NCI-H187 treated with DMSO at 0.1 percent for 48 hours (cell line): Measurements from ENCODE around the gene TRIM50.
"Not testable (repeated sequence)": the region's sequence is repeated elsewhere in the genome, so short reads cannot be mapped to it uniquely, and the experiment has no call there.

Experiments used
- DNase-seq: peaks from one replicate; lab custom pipeline; 2025; lab: John Stamatoyannopoulos, UW

Gene TRIM50

GRCh38 chr7:73327922-73328321, at the start of gene TRIM50, which contains the start of gene FKBP6:
TRIM50 (minus strand) TSS chr7:73328082; CDS start chr7:73324787, 3,295 bp downstream.
FKBP6 (plus strand) TSS chr7:73328161; CDS start chr7:73328429, 268 bp downstream.
- not testable (repeated sequence) for DNase-seq

- DNase-seq = no peak
Observed at GRCh38 chr7:73376671-73377412, 49.0 kb upstream of the TRIM50 start.

- DNase-seq = not testable (repeated sequence)
Observed at GRCh38 chr7:73376262-73376661, 48.4 kb upstream of the TRIM50 start.

- DNase-seq = no peak
Observed at GRCh38 chr7:73373741-73374140, 45.9 kb upstream of the TRIM50 start.

- no peak for DNase-seq
Observed at GRCh38 chr7:73369622-73370021, 41.7 kb upstream of the TRIM50 start.

GRCh38 chr7:73369009-73369408, 41.1 kb upstream of the TRIM50 start:
- DNase-seq = no peak

- DNase-seq = no peak
Observed at GRCh38 chr7:73366990-73367389, 39.1 kb upstream of the TRIM50 start.

GRCh38 chr7:73366127-73366526, 38.2 kb upstream of the TRIM50 start:
- no peak for DNase-seq

- no peak for DNase-seq
Observed at GRCh38 chr7:73364006-73364728, 36.3 kb upstream of the TRIM50 start.

GRCh38 chr7:73363225-73364005, 35.5 kb upstream of the TRIM50 start:
- no peak for DNase-seq

- DNase-seq = not testable (repeated sequence)
Observed at GRCh38 chr7:73360590-73360989, 32.7 kb upstream of the TRIM50 start.

- no peak for DNase-seq
Observed at GRCh38 chr7:73359746-73360375, 32.0 kb upstream of the TRIM50 start.

- DNase-seq = no peak
Observed at GRCh38 chr7:73359306-73359705, 31.4 kb upstream of the TRIM50 start.

- no peak for DNase-seq
Observed at GRCh38 chr7:73358590-73359275, 30.9 kb upstream of the TRIM50 start.

GRCh38 chr7:73356159-73356558, 28.3 kb upstream of the TRIM50 start:
- no peak for DNase-seq

- DNase-seq = no peak
Observed at GRCh38 chr7:73354821-73355220, 26.9 kb upstream of the TRIM50 start.

GRCh38 chr7:73354196-73354595, 26.3 kb upstream of the TRIM50 start:
- DNase-seq = no peak

GRCh38 chr7:73353243-73353642, 25.4 kb upstream of the TRIM50 start:
- DNase-seq = no peak

- no peak for DNase-seq
Observed at GRCh38 chr7:73352784-73353183, 24.9 kb upstream of the TRIM50 start.

- DNase-seq = no peak
Observed at GRCh38 chr7:73351447-73352167, 23.7 kb upstream of the TRIM50 start.
